GM21526 (cell line): ENCODE data around the gene EPHX1.

Source experiments
- ATAC-seq: cut with Tn5 transposase; IDR thresholded peaks from one replicate; pipeline ENCODE4 v1.9.1; 2021; ENCODE audit warnings: moderate library complexity; ENCODE audit not compliant: unreplicated experiment, low FRiP score

The EPHX1 gene

DNA sequence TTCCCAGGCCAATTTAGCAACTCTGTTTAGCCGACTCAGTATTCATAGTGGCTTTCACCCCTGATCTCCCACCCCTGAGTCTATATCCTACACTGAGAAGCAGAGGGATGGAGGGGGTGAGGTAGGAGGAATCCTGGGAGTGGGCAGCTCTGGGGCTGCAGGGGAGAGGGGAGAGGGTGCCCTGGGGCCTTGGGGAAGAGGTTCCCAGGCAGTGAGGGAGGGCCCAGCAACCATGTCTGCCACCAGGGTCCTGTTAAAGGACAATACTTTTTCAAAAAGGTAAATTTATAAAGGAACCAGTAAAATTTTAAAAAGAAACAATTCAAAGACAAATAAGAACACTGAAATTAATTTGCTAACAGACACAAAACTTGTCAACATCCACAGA lies 30.3 kb downstream of the EPHX1 start:
- no peak for ATAC-seq

DNA sequence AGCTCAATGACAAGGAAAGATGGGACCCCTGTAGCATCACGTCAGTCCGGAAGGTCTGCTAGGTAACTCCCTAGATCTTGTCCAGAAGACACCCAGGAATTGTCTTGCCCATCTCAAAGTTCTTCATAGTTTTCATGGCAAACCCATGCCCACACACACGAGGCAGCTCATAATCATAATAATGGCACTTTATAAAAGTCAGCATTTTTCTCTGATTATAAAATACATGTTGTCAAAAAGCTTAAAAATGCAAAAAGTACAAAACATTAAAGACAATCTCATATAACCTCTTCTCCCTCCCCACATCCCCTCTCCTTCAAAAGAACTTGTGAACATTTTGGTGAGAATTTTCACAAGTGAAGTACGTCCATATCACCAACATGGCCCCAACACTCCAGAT lies 30.8 kb downstream of the EPHX1 start:
- ATAC-seq, result no peak

DNA sequence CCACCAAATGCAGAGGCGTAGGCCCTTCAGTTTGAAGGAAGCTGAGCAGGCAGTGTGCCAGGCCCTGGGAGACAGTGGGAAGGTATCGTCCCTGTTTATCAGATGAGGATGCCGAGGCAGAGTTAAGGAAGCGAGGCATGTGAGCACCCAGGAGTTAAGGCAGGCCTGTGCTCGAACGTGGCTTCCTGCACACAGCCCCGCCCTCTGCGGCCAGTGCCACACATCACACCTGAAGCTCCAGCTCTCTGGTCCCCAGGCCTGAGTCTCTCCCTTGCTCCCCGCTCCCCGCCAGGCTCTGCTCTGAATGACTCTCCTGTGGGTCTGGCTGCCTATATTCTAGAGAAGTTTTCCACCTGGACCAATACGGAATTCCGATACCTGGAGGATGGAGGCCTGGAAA lies 32.1 kb downstream of the EPHX1 start:
- ATAC-seq, result no peak

DNA sequence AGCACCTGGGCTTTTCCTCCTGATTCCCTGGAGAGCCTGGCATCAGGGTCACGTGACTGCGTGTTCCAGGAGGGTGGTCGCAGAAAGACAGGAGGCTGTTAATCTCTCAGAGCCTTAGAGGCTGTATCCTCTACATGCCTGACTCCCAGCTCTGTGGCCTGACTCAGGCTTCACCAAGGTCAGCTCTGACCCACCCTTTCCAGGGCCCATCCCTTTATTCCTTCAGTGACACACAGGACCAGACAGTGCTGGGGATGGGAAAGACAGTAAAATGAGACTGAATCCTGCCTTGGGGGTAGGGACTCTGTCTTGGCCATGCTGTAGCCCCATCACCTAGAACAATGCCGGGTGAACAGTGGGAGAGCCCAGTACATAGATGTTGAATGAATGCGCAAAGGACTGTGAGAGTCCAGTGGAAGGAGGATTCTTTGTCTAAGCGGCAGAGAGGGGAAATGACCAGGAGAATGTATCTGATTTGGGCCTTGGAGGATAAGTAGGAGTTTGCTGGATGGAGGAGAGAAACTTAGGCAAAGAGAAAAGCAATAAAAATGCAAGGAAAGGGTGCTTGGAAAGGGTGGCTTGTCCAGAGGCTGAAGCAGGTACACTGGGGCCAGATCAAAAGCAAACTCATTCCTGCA lies 33.0 kb downstream of the EPHX1 start:
- ATAC-seq, result no peak

DNA sequence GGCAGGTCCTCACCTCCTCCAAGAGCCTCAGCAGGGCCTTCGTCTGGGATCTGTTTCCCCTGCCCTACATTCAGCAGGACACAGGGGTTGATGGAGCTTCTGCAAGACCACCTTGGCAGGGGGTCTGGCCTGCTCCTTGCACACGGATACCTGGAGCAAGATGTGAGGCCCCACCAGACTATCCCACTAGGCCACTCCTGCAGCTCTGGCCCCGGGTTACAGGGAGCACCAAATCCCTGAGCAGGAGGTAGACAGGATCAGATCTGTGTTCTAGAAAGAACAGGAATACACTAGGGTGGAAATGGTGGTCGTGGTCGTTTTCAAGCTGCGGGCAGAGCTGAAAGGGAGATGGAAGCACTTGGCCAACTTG lies 33.5 kb downstream of the EPHX1 start:
- ATAC-seq, result no peak

DNA sequence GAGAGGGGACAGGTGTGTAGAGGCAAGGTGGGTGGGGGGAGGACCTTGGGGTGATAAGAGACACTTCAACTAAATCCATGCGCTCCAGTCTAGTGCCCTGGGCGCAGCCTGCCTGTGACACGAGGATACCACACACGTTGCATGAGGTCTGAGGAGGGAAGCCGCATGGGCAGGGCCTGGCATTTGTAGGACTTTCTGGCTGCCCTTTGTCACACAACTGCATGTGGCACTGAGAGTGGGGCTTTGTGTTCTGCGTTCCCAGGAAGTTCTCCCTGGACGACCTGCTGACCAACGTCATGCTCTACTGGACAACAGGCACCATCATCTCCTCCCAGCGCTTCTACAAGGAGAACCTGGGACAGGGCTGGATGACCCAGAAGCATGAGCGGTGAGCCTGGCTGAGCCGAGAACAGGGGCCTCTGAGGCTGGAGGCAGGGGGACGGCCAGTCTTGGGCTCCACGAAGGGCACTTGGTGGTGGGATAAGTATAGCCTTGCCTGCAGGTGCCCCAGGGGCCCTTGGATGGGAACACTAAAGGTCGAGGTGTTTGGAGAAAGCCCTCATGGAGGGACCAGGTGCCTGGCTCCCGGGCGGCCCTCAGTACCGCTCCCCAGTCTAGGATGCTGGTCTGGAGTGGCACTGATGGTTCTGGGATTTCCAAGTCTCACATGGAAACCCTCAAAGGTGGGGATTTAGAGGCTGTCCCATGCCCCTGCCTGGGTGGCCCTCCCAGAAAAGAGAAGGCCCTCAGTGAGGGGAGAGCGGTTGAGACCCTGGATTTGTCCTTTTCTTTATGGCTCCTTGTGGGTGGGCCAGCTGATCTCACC lies 34.5 kb downstream of the EPHX1 start:
- ATAC-seq, result no peak

DNA sequence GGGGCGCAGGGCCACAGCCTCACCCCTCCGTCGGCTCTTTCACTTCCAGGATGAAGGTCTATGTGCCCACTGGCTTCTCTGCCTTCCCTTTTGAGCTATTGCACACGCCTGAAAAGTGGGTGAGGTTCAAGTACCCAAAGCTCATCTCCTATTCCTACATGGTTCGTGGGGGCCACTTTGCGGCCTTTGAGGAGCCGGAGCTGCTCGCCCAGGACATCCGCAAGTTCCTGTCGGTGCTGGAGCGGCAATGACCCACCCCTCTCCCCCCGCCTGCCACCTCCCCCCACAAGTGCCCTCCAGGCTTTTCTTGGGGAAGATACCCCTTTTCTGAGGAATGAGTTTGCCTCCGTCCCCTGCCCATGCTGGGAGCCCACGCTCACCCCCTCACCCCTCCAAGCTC lies 35.2 kb downstream of the EPHX1 start:
- no peak for ATAC-seq

DNA sequence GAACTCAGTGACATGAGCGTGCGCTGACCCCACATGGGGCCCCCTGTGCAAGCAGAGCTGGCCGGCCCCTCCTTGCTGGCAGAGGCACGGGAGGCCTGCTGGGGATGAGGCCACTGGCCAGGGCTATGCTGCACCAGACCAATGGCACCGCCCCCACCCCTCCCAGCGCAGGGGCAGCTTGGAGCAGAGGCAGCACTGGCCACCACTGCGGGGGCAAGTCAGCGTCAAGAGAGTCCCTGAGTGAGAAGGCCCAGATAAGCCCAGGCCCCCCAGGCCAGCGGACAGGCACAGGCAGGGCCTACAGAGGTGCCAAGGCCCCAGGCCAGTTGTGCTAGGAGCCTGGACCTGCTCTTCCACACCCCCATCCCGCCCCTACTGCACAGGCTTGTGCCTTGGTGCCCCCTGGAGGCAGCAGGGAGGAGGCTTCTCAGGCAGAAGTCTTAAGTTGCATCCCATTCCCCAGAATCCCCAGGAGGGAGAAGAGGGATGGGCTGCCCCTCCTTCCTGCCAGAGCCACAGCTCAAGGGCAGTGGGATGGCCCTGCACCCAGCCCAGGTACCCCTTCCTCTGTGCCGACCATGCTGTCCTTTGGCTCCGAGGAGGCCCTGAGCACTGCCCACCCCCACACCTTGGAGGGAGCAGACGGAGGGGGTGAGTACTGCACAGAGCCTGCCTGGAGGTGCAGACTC lies 35.8 kb downstream of the EPHX1 start:
- ATAC-seq, result no peak

DNA sequence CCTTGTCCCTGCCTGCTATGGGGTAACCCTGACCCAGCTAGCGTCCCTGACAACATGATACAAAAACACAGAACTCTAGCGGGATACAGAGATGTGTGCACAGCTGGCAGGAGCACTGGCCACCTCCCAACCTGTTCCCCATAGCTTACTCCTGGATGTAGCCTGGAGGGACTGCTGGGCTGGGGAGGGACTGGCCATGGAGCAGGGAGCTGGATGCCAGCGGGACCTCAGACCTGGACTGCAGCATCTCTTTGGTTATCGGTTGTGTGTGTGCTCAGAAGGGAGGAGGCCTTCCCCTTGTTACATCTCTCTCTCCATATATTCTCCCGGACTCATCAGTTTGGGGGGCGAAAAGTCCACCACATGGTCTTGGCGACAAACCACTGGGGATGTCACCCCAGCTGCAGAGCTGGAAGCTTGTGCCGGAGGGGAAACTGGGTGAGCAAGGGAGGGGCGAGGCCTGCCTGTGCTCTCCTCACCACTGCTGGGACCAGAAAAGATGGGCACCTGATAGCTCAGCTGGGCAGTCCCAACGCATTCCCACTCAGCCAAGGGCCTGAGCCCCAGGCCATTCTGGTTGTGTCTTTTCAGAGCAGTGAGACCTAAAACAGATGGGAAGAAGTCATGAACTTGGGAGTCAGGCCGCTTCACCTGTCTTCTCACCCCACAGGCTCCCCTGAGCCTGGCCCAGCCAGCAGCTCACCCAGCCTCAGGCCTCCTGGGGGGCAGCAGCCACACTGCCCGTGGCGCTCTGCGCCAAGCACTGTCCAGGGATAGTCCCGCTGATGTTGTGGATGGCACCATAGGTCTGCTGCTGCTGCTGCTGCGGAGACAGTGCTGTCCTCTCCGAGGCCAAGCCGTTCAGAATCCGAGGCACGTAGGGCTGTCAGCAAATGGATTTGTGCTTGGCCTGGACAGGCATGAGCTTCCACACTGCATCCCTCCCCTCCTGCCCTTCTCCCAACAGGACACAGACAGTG lies 36.7 kb downstream of the EPHX1 start:
- ATAC-seq, result no peak

DNA sequence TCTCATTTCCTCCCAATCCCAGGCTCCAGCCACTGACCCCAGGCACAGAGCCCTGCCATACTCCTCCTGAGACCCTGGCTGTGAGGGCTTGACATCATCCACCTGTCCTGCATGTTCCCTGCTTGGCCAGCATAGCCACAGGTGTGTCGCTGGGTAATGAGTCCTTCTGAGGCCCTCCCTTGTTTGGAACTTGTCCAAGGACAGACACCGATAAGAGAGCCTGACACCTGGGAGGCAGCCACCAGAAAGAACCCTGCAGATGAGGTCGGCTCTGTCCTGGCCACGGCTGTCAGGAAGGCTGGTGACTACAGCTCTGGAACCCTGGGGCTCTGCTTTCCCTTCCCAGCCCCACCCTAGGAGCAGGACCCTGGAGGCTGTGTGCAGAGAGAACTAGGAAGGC lies 37.7 kb downstream of the EPHX1 start:
- ATAC-seq, result peak; percentile 9

DNA sequence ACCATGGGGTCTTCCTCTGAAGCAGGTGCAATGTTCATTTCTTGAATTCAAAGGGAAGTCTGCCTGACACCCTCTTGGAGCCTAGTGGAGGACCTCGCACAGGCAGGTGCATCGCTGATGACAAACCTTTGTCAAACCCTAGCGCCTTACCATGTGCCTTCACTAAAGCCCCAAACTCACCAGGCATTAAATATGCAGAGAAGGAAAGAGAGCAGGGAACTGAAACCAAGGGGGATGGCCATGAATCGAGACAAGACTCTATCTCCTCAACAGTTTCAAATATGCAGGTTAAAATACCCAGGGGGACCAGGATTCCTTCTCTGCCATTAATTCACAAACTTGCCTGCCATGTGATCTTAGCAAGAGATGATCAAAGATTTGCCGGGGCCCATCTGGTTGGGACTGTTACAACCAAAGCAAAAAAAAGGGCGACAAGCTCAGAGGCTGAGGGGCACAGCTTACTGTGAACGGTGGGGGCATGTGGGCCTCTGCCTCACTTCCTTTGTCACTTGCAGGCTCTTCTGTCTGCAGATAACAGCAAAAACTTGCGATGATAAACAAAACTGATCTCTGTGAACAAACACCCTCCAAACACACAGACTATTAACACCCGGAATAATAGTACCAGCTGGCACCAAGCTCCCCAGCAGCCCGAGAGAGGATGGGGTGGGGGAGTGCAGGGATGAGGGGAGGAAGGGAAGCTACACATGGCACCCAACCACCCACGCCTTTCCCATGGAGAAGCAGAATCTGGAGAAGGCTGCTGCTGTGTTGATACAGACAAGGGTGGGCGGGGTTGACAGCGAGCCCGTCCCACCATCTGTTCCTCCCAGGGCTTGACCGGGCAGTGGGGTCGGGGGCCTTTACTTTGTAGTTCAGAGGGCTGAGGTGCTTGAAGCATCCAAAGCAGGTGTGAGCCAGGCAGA lies 38.4 kb downstream of the EPHX1 start:
- peak; percentile 78 for ATAC-seq

DNA sequence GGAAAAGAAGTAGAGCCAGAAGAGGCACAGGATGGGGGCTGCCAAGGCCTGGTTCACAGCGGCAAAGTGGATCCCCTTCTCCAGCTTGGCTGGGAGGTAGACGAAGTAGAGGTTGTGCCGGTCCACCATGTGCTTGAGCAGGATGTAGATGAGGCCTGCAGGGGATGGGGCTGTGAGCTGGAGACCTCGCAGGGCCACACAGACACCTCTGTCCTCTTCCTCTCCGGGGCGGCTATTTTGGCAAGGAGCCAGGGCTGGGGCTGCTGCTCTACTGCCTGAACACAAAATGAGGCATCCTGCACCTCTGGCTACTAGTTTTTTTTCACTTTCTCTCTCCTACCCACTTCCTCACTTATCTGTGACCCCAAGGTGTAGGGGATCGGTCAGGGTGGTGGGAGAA lies 40.0 kb downstream of the EPHX1 start:
- ATAC-seq, result no peak

DNA sequence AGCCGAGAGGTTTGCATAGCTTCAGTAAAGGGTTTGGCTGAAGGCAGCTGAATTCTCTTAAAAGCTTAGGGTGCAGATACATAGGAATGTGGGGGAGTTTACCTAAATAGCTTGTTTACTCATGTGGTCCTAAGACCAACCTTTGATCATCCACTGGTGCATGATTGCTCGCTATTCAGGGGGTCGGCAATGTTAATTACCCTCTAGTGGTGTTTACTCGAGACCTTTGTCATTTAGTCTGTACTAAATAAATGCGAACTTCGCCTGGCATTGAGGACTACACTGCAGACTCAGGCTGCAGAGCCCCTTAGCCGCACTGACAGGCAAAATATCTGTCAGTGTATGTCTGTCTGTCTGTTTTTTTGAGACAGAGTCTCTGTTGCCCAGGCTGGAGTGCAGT lies 40.4 kb downstream of the EPHX1 start:
- ATAC-seq, result no peak

DNA sequence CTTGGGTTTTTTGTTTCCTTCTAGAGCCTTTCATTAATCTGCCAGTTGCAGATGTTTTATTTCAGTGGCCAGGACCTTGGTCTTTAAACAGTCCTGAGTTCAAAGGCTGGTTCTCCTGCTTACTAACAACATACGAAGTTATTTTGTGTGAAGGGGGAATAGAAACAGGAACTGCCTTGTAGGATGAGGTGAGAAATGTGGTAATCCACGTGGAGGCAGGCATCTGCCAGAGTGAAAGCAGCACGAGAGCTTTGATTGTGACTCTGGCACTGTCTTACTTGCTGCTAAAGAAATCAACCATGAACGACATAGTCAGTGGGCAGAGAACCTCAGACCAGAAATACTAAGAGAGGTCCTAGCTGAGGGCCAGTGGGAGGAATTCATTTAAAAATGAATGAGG lies 41.9 kb downstream of the EPHX1 start:
- ATAC-seq, result peak; percentile 26

DNA sequence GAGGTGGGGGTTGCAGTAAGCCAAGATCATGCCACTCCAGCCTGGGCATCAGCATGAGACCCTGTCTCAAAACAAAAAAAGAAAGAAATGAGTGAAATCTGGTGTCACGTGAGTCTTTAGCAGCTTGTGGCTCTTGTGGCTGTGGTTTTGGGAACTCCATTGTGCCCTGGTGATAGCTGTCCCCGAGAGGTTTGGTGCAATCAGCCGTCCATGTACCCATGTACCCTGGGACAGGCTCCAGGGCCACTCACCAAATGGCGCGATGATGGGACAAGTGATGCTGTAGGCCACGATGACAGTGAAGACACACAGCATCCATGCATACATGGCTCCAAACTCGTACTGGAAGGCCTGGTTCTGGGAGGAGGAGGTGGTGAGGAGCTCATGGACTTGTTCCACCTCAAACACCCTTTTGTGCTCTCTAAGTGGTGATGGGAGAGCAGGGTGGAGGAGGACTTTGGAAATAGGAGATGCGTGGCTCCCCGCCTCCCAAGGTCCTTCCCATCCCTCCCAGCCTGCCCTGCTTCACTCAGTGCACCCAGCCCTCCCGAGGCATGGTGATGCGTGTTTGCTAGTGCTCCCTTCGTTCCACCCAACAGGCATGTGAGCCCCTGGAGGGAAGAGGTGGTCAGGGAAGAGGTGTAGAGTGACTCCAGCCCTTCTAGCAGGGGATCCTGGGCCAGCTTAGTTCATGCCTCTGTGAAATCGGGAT lies 42.6 kb downstream of the EPHX1 start:
- no peak for ATAC-seq

DNA sequence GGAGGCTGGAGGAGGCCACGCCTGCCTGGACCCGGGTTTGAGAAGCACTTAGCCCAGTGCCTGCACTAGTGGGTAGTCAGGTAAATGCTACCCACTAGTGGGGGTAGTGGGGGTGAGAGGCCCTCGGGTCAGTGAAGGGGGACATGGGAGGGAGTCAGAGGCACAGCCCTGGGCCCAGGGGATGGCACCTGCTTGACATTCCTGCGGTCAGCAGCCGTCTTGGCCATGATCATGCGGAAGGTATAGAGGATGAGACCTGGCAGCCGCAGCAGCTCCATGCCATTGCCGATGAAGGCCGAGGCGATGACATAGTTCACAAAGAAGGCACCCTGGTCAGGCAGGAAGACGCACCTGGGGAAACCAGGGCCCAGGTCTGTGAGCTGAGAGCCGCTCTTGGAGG lies 43.5 kb downstream of the EPHX1 start:
- no peak for ATAC-seq

DNA sequence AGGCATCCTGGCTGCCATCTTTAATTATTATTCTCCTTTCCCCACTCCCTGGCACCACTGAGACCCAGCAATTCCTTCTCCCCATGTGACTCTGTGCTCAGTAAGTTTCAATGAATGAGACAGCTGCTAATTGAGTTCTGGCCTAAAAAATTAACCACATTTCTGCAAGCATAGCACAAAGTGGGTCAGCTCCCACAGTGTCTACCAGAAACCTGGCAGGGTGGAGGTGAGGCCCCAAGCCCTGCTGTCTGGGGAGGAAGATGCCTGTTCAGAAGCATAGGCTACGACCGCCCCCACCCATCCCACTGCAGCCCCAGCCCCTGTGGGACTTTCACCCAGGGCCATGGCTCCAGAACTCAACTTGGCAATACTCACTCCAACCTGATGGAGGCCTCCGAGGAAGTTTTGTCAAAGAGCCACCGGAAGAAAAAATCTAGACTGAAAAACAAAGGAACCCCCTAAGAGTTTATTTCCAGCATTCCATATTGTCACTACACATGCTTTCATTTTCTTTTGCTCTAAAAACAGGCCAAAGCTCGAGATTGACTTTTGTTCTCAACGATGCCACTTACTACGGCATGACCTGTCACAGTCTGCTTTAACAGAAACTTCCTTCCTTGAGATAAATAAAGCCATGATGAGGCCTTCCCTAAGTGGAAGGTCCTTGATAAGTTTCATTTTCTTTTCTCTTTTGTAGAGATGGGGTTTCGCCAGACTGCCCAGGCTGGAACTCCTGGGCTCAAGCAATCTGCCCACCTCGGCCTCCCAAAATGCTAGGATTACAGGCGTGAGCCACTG lies 45.8 kb downstream of the EPHX1 start:
- no peak for ATAC-seq

DNA sequence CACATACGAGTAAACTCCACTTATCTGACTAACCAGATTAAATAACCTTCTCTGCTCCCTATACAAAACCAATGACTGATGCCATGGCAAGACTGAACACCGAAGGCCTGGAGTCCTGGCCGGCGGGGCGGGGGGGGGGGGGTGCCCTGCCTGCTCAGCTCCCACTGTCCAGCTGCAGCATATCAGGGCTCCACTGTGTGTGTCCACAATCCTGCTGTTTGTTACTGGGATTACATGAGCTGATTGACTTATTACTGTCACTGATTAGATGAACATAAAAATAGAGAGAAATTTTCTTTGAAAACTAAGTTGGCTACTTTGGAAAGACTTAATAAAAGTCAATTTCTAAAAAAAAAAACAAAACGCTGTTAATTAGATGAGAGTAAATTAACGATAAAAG lies 47.3 kb downstream of the EPHX1 start:
- ATAC-seq, result no peak
